GM23338 (cell line): Measurements from ENCODE around the gene SHISA6. TPM values are rescaled to one million over a fixed set of nuclear protein-coding genes. Genes with fewer than 3 reads are reported as not detected.

Experiments
- ATAC-seq: fragments of 200-7000 bp; cut with Tn5 transposase; 3 replicates; pipeline ENCODE4 v1.9.1; 2020
- DNase-seq: peaks from one replicate; pipeline ENCODE4 v3.0.0-alpha.2; 2015; ENCODE audit warnings: low spot score
- H2AFZ ChIP-seq: fragments of 200-600 bp; sonication (generic); 2 replicates; pipeline ENCODE4 v1.8.0; 2016; ENCODE audit warnings: antibody characterized with exemption, mild to moderate bottlenecking, moderate library complexity
- H3F3A ChIP-seq: fragments of 200-600 bp; sonication (generic); replicated peaks from 2 replicates; pipeline ENCODE4 v1.8.0; 2017; ENCODE audit warnings: antibody characterized with exemption, mixed run types, low read depth
- H3K27ac ChIP-seq: fragments of 200-600 bp; sonication (generic); 2 replicates; pipeline ENCODE4 v1.6.1; 2016; ENCODE audit warnings: low read depth
- H3K27me3 ChIP-seq: fragments of 200-600 bp; sonication (generic); 2 replicates; pipeline ENCODE4 v1.8.0; 2016; ENCODE audit warnings: mild to moderate bottlenecking, mixed run types, moderate library complexity; ENCODE audit not compliant: insufficient read depth
- H3K36me3 ChIP-seq: fragments of 200-600 bp; sonication (generic); 2 replicates; pipeline ENCODE4 v1.8.0; 2016; ENCODE audit warnings: mild to moderate bottlenecking; ENCODE audit not compliant: insufficient read depth
- H3K4me1 ChIP-seq: fragments of 200-600 bp; sonication (generic); 2 replicates; pipeline ENCODE4 v1.8.0; 2016; ENCODE audit warnings: mild to moderate bottlenecking, moderate library complexity; ENCODE audit not compliant: insufficient read depth
- H3K4me2 ChIP-seq: fragments of 200-600 bp; sonication (generic); 2 replicates; pipeline ENCODE4 v1.7.1; 2017; ENCODE audit warnings: mixed run types
- H3K4me3 ChIP-seq: fragments of 200-600 bp; sonication (generic); 2 replicates; pipeline ENCODE4 v1.6.1; 2016; ENCODE audit warnings: mixed run types
- H3K79me2 ChIP-seq: fragments of 200-600 bp; sonication (generic); replicated peaks from 2 replicates; pipeline ENCODE4 v1.8.0; 2017; ENCODE audit warnings: mild to moderate bottlenecking; ENCODE audit not compliant: insufficient read depth
- H3K9me2 ChIP-seq: fragments of 200-600 bp; sonication (generic); 2 replicates; pipeline ENCODE4 v1.8.0; 2017; ENCODE audit not compliant: insufficient read depth
- H4K20me1 ChIP-seq: fragments of 200-600 bp; sonication (generic); replicated peaks from 2 replicates; pipeline ENCODE4 v1.8.0; 2017; ENCODE audit warnings: mild to moderate bottlenecking; ENCODE audit not compliant: insufficient read depth
- H3K27ac Mint-ChIP-seq: 2 replicates; pipeline ENCODE4 v1.8.0; 2020; ENCODE audit warnings: inconsistent platforms, mild to moderate bottlenecking, moderate library complexity, mixed read lengths
- H3K27me3 Mint-ChIP-seq: 3 replicates; pipeline ENCODE4 v1.8.0; 2022; ENCODE audit warnings: low read depth, mild to moderate bottlenecking, moderate library complexity, mixed read lengths, inconsistent platforms; ENCODE audit not compliant: insufficient read depth, poor library complexity
- H3K36me3 Mint-ChIP-seq: 3 replicates; pipeline ENCODE4 v1.8.0; 2021; ENCODE audit warnings: low read depth, mild to moderate bottlenecking, inconsistent platforms, moderate library complexity, mixed read lengths
- H3K4me1 Mint-ChIP-seq: 3 replicates; pipeline ENCODE4 v1.8.0; 2020; ENCODE audit warnings: mild to moderate bottlenecking, inconsistent platforms, mixed read lengths
- H3K4me3 Mint-ChIP-seq: 3 replicates; pipeline ENCODE4 v1.8.0; 2021; ENCODE audit warnings: moderate library complexity, mild to moderate bottlenecking, inconsistent platforms, mixed read lengths
- H3K9me3 Mint-ChIP-seq: 3 replicates; pipeline ENCODE4 v1.8.0; 2020; ENCODE audit warnings: moderate library complexity, mild to moderate bottlenecking, inconsistent platforms, mixed read lengths
- CREB1 ChIP-seq: fragments of 250-450 bp; sonication (Bioruptor Pico); IDR thresholded peaks from 2 replicates; pipeline ENCODE4 v1.5.0; 2020; ENCODE audit warnings: low read depth, mild to moderate bottlenecking, moderate library complexity
- EZH2 ChIP-seq: fragments of 200-600 bp; sonication (generic); IDR thresholded peaks from one replicate; pipeline ENCODE4 v1.8.0; 2017; ENCODE audit warnings: antibody characterized with exemption, mild to moderate bottlenecking, low read depth; ENCODE audit not compliant: unreplicated experiment
- EZH2phosphoT487 ChIP-seq: fragments of 200-600 bp; sonication (generic); IDR thresholded peaks from one replicate; pipeline ENCODE4 v1.8.1; 2018; ENCODE audit warnings: antibody characterized with exemption; ENCODE audit not compliant: unreplicated experiment
- JUNB ChIP-seq: IDR thresholded peaks from one replicate; pipeline ENCODE4 v1.6.1; 2016; ENCODE audit warnings: antibody characterized with exemption; ENCODE audit not compliant: unreplicated experiment
- POLR2AphosphoS5 ChIP-seq: IDR thresholded peaks from 2 replicates; pipeline ENCODE4 v1.6.1; 2016; ENCODE audit warnings: antibody characterized with exemption, low read depth
- REST ChIP-seq: IDR thresholded peaks from one replicate; pipeline ENCODE4 v1.6.1; 2018; ENCODE audit warnings: antibody characterized with exemption; ENCODE audit not compliant: unreplicated experiment
- STAT1 ChIP-seq: IDR thresholded peaks from one replicate; pipeline ENCODE4 v1.6.1; 2016; ENCODE audit warnings: antibody characterized with exemption; ENCODE audit not compliant: unreplicated experiment
- ZNF114 ChIP-seq: fragments of 250-450 bp; sonication (Bioruptor Pico); IDR thresholded peaks from 2 replicates; pipeline ENCODE4 v1.5.0; 2020; ENCODE audit warnings: mild to moderate bottlenecking, moderate library complexity
- ZNF331 ChIP-seq: fragments of 250-450 bp; sonication (Bioruptor Pico); IDR thresholded peaks from 2 replicates; pipeline ENCODE4 v1.5.0; 2020; ENCODE audit warnings: low read depth, mild to moderate bottlenecking, moderate library complexity
- polyA plus RNA-seq: library from polyadenylated mRNA; unstranded; fragments of >200 nt; fragmentation: Nextera tagmentation; extraction: Ambion mirVana; gene quantifications from 2 replicates; pipeline ENCODE4 v1.2.1, GENCODE V29; 2016
- total RNA-seq: library from RNA; depleted of rRNA; stranded (reverse); fragments of >200 nt; shearing (Covaris generic); gene quantifications from 2 replicates; pipeline ENCODE4 v1.2.3, GENCODE V29; 2014
- TF ChIP-seq, protein P1 (sequence below), 2 experiments: fragments of 200-600 bp in 1 of 2; sonication (generic) in 1 of 2; conservative IDR thresholded peaks; 2 replicates each; pipeline versions ENCODE4 v1.5.1 to v1.6.1; 2016 to 2017; ENCODE audit warnings: antibody characterized with exemption in 2 of 2, low read depth in 2 of 2, mild to moderate bottlenecking in 2 of 2, moderate library complexity in 1 of 2

The SHISA6 gene
- total and polyA plus RNA-seq, 2 experiments from 2014 or later, result 0.52 TPM; not detected in 1

GRCh38 chr17:11558681-11559234 lies 317.7 kb downstream of the SHISA6 start:
- peaks cover 98% of the 10 kb centered on the region for H3K9me3 Mint-ChIP-seq
- H3K4me1 ChIP-seq, result no peaks in the 10 kb centered on the region
- no peaks in the 10 kb centered on the region for H3K79me2 ChIP-seq
- H3K36me3 Mint-ChIP-seq, result peaks cover 56% of the 10 kb centered on the region
- H3K27me3 ChIP-seq, result no peaks in the 10 kb centered on the region
- no peak overlapping the region for H3K4me3 ChIP-seq
- H3K4me3 Mint-ChIP-seq, result no peak overlapping the region
- H3F3A ChIP-seq, result no peaks in the 10 kb centered on the region
- H3K4me1 Mint-ChIP-seq, result no peaks in the 10 kb centered on the region
- H3K27ac Mint-ChIP-seq, result no peak overlapping the region
- ATAC-seq, result no peak
- no peak for DNase-seq
- H2AFZ ChIP-seq, result no peak overlapping the region
- no peaks in the 10 kb centered on the region for H4K20me1 ChIP-seq
- no peaks in the 10 kb centered on the region for H3K9me2 ChIP-seq
- no peak overlapping the region for H3K4me2 ChIP-seq
- no peak for TF ChIP-seq EZH2phosphoT487
- TF ChIP-seq POLR2AphosphoS5, result no peak
- no peak for TF ChIP-seq CREB1 (CRISPR knock-in tag)
- TF ChIP-seq, protein P1, sequence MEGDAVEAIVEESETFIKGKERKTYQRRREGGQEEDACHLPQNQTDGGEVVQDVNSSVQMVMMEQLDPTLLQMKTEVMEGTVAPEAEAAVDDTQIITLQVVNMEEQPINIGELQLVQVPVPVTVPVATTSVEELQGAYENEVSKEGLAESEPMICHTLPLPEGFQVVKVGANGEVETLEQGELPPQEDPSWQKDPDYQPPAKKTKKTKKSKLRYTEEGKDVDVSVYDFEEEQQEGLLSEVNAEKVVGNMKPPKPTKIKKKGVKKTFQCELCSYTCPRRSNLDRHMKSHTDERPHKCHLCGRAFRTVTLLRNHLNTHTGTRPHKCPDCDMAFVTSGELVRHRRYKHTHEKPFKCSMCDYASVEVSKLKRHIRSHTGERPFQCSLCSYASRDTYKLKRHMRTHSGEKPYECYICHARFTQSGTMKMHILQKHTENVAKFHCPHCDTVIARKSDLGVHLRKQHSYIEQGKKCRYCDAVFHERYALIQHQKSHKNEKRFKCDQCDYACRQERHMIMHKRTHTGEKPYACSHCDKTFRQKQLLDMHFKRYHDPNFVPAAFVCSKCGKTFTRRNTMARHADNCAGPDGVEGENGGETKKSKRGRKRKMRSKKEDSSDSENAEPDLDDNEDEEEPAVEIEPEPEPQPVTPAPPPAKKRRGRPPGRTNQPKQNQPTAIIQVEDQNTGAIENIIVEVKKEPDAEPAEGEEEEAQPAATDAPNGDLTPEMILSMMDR (conservative IDR thresholded peaks at IDR 0.05; ENCODE audit: low read depth in 2 of 2), result no peak
- TF ChIP-seq ZNF331 (CRISPR knock-in tag), result no peak
- TF ChIP-seq JUNB, result no peak
- no peak for TF ChIP-seq REST
- no peak for TF ChIP-seq STAT1
- no peaks in the 10 kb centered on the region for H3K36me3 ChIP-seq
- no peak overlapping the region for H3K27ac ChIP-seq
- H3K27me3 Mint-ChIP-seq, result peaks cover 6% of the 10 kb centered on the region

GRCh38 chr17:11559601-11560000 lies 318.6 kb downstream of the SHISA6 start:
- peaks cover 57% of the 10 kb centered on the region for H3K36me3 Mint-ChIP-seq
- H3K4me1 Mint-ChIP-seq, result no peaks in the 10 kb centered on the region

More at GRCh38 chr17:11559601-11560000, 318.6 kb downstream of the SHISA6 start:
- peaks cover 6% of the 10 kb centered on the region for H3K27me3 Mint-ChIP-seq
- TF ChIP-seq STAT1 (no peak), CREB1 (CRISPR knock-in tag) (no peak), ZNF114 (CRISPR knock-in tag) (no peak), EZH2phosphoT487 (no peak), EZH2 (no peak)
- H3K27me3 ChIP-seq, result no peaks in the 10 kb centered on the region
- no peak overlapping the region for H2AFZ ChIP-seq
- H3K4me2 ChIP-seq, result no peak overlapping the region
- no peaks in the 10 kb centered on the region for H3K4me1 ChIP-seq
- no peaks in the 10 kb centered on the region for H3K79me2 ChIP-seq
- no peak overlapping the region for H3K27ac ChIP-seq
- peaks cover 98% of the 10 kb centered on the region for H3K9me3 Mint-ChIP-seq
- no peak overlapping the region for H3K4me3 ChIP-seq
- H3K27ac Mint-ChIP-seq, result no peak overlapping the region
- H3K36me3 ChIP-seq, result no peaks in the 10 kb centered on the region
- no peaks in the 10 kb centered on the region for H3F3A ChIP-seq
- H3K4me3 Mint-ChIP-seq, result no peak overlapping the region
- H4K20me1 ChIP-seq, result no peaks in the 10 kb centered on the region
- DNase-seq (no peak), ATAC-seq (no peak)
- no peaks in the 10 kb centered on the region for H3K9me2 ChIP-seq
